ENCODE data around the gene RAP1GAP2. TPM values are rescaled to one million over a fixed set of nuclear protein-coding genes. Genes with fewer than 3 reads are reported as not detected.

The RAP1GAP2 gene
- total RNA-seq, 1 experiment from 2014 or later, result 72.8 TPM

- Mint-ChIP-seq H3K4me1 (peaks cover 32% of the 10 kb centered on the region), H3K9me3 (no peaks in the 10 kb centered on the region), H3K36me3 (peaks cover 15% of the 10 kb centered on the region), H3K27ac (peak overlapping the region; percentile 11; the same call in 1 of the 2 replicates), H3K4me3 (no peak overlapping the region), H3K27me3 (ENCODE audit: low read depth) (no peaks in the 10 kb centered on the region)
- ATAC-seq, result no peak
- ChIA-PET CTCF (interaction anchor here (0.6 to 5.8 kb wide), 13 partner anchors 8 to 229 kb away, joined by 3 to 114 read pairs (median 14); no protein-coding TSS in a partner anchor), POLR2A (interaction anchor here (0.7 kb wide), 1 partner anchor 79 kb away, joined by 8 read pairs; no protein-coding TSS in a partner anchor)
- no peak for DNase-seq (ENCODE audit: low spot score)
- TF ChIP-seq FOXP4 (CRISPR knock-in tag; IDR thresholded peaks at IDR 0.05) (no peak), ATF6 (CRISPR knock-in tag; IDR thresholded peaks at IDR 0.05) (no peak), CDX4 (CRISPR knock-in tag; IDR thresholded peaks at IDR 0.05; ENCODE audit: borderline replicate concordance) (no peak), ELF4 (CRISPR knock-in tag; IDR thresholded peaks at IDR 0.05; ENCODE audit: low read depth) (no peak), NR3C1 (CRISPR knock-in tag; conservative IDR thresholded peaks at IDR 0.05; ENCODE audit: low read depth) (no peak)
Measured at GRCh38 chr17:2931876-2932275, 135.6 kb downstream of the RAP1GAP2 start.

- CTCF ChIA-PET, result interaction anchor here (0.6 to 5.8 kb wide), 5 partner anchors 12 to 106 kb away, joined by 3 to 114 read pairs (median 22); no protein-coding TSS in a partner anchor
- TF ChIP-seq E2F4 (CRISPR knock-in tag; IDR thresholded peaks at IDR 0.05; ENCODE audit: borderline replicate concordance, low read depth) (no peak), FOXJ3 (CRISPR knock-in tag; IDR thresholded peaks at IDR 0.05; ENCODE audit: borderline replicate concordance) (no peak), USF1 (CRISPR knock-in tag; IDR thresholded peaks at IDR 0.05) (no peak), NFYB (CRISPR knock-in tag; conservative IDR thresholded peaks at IDR 0.05; ENCODE audit: low read depth) (no peak), ZNF121 (CRISPR knock-in tag; IDR thresholded peaks at IDR 0.05) (no peak), ATF2 (CRISPR knock-in tag; IDR thresholded peaks at IDR 0.05; ENCODE audit: borderline replicate concordance, low read depth) (no peak), ZSCAN18 (CRISPR knock-in tag; IDR thresholded peaks at IDR 0.05) (no peak)
- no peak for DNase-seq (ENCODE audit: low spot score)
- POLR2A ChIA-PET, result no interaction called here
- Mint-ChIP-seq H3K4me3 (no peak overlapping the region), H3K36me3 (peaks cover 13% of the 10 kb centered on the region), H3K27me3 (ENCODE audit: low read depth) (no peaks in the 10 kb centered on the region), H3K4me1 (peaks cover 32% of the 10 kb centered on the region), H3K27ac (peak overlapping the region; percentile 13; the same call in 1 of the 2 replicates), H3K9me3 (no peaks in the 10 kb centered on the region)
- no peak for ATAC-seq
Measured at GRCh38 chr17:2932946-2933345, 136.7 kb downstream of the RAP1GAP2 start.
